Upper lobe of left lung (tissue), 6 donors: Measurements from ENCODE around the gene ARTN. TPM values are rescaled to one million over a fixed set of nuclear protein-coding genes. Genes with fewer than 3 reads are reported as not detected.

Experiments used
- ATAC-seq, 2 donors: fragments of 200-7000 bp; cut with Tn5 transposase; one replicate each; pipeline ENCODE4 v1.9.1; 2022; ENCODE audit warnings: mild to moderate bottlenecking in 2 of 2, moderate library complexity in 2 of 2; ENCODE audit not compliant: low FRiP score in 2 of 2
- DNase-seq, 2 donors: peaks; one replicate each; pipeline ENCODE4 v3.0.0-alpha.2; 2019 to 2020
- H3K27ac ChIP-seq, 4 donors: fragments of 200-600 bp; sonication (generic); one replicate each; pipeline ENCODE4 v1.5.1; 2016 to 2019
- H3K27me3 ChIP-seq, 4 donors: fragments of 200-600 bp; sonication (generic); one replicate each; pipeline ENCODE4 v1.5.1; 2017 to 2019
- H3K36me3 ChIP-seq, 4 donors: fragments of 200-600 bp; sonication (generic); one replicate each; pipeline ENCODE4 v1.5.1; 2016 to 2019
- H3K4me1 ChIP-seq, 4 donors: fragments of 200-600 bp; sonication (generic); one replicate each; pipeline ENCODE4 v1.5.1; 2018 to 2019
- H3K4me3 ChIP-seq, 4 donors: fragments of 200-600 bp; sonication (generic); one replicate each; pipeline ENCODE4 v1.5.1; 2017 to 2019; ENCODE audit warnings: mild to moderate bottlenecking in 2 of 4, moderate library complexity in 1 of 4
- H3K9me3 ChIP-seq, 4 donors: fragments of 200-600 bp; sonication (generic); one replicate each; pipeline ENCODE4 v1.5.1; 2018 to 2019
- EP300 ChIP-seq, 4 donors: sonication (generic); formaldehyde crosslinking; IDR thresholded peaks; one replicate each; pipeline ENCODE4 v1.5.1; 2017; ENCODE audit warnings: antibody characterized with exemption in 4 of 4, control low read depth in 2 of 4
- POLR2A ChIP-seq, 4 donors: fragments of 450-650 bp; IDR thresholded peaks; one replicate each; pipeline ENCODE4 v1.5.1; 2016 to 2017; ENCODE audit warnings: antibody characterized with exemption in 4 of 4, mild to moderate bottlenecking in 2 of 4
- POLR2AphosphoS5 ChIP-seq, 2 donors: sonication (generic); formaldehyde crosslinking; IDR thresholded peaks; one replicate each; pipeline ENCODE4 v1.5.1; 2017; ENCODE audit warnings: antibody characterized with exemption in 2 of 2
- WGBS, 2 donors: methylation state at CpG; one replicate each; pipeline ENCODE4 v1.1.5; 2017 to 2018; 5-methylcytosine and 5-hydroxymethylcytosine counted together
- total RNA-seq, 6 donors: library from RNA; depleted of rRNA in 4 of 6; stranded (reverse); fragments of >200 nt in 4 of 6; gene quantifications; one replicate each; pipeline versions ENCODE4 v1.1.0 to v1.2.1, GENCODE V29; 2016 to 2021
- TF ChIP-seq, protein P1 (sequence below), 6 experiments: fragments of 450-650 bp in 4 of 6; fragments of 200-600 bp in 2 of 6; sonication (generic) in 2 of 6; IDR thresholded peaks; one replicate each; pipeline ENCODE4 v1.5.1; 2016 to 2019; ENCODE audit warnings: antibody characterized with exemption in 6 of 6
- donor health status: DM: no; HTN: no; CAD: no; lungs with moderate emphysema.
- donor health status: DM: no; HTN: yes; CAD: no; lungs with severe emphysema.

The ARTN gene
- total RNA-seq, 6 donors from 2014 or later = 1.0 to 5.2 (median 1.1) TPM; not detected in 3

DNA sequence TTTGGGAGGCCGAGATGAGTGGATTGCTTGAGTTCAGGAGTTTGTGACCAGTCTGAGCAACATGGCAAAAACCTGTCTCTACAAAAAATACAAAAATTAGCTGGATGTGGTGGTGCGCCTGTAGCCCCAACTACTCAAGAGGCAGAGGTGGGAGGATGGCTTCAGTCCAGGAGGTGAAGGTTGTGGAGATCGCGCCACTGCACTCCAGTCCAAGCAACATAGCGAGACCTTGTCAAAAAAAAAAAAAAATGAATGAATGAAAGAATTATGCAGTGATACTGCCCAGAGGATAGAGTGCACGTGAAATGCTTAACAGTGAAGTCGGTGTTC is 35.8 kb downstream of the ARTN start:
- DNase-seq = no peak
- ATAC-seq = no peak
- TF ChIP-seq EP300 (IDR thresholded peaks at IDR 0.05) (no peak), POLR2A (IDR thresholded peaks at IDR 0.05) (no peak), POLR2AphosphoS5 (IDR thresholded peaks at IDR 0.05) (no peak)
- TF ChIP-seq, protein P1, sequence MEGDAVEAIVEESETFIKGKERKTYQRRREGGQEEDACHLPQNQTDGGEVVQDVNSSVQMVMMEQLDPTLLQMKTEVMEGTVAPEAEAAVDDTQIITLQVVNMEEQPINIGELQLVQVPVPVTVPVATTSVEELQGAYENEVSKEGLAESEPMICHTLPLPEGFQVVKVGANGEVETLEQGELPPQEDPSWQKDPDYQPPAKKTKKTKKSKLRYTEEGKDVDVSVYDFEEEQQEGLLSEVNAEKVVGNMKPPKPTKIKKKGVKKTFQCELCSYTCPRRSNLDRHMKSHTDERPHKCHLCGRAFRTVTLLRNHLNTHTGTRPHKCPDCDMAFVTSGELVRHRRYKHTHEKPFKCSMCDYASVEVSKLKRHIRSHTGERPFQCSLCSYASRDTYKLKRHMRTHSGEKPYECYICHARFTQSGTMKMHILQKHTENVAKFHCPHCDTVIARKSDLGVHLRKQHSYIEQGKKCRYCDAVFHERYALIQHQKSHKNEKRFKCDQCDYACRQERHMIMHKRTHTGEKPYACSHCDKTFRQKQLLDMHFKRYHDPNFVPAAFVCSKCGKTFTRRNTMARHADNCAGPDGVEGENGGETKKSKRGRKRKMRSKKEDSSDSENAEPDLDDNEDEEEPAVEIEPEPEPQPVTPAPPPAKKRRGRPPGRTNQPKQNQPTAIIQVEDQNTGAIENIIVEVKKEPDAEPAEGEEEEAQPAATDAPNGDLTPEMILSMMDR (IDR thresholded peaks at IDR 0.05) = no peak
- Histone ChIP-seq H3K9me3 (no peaks in the 10 kb centered on the region), H3K4me1 (peaks cover 14 to 29% (median 16%) of the 10 kb centered on the region in 4 donors), H3K4me3 (peak overlapping the region in 3 of 4 donors; percentile 71 to 93 (median 88)), H3K36me3 (peaks cover 0 to 30% (median 15%) of the 10 kb centered on the region in 4 donors), H3K27me3 (no peaks in the 10 kb centered on the region), H3K27ac (no peak overlapping the region)
- 56 to 62% methylated on average over 7 of the region's 7 CpGs for WGBS, 2 donors

DNA sequence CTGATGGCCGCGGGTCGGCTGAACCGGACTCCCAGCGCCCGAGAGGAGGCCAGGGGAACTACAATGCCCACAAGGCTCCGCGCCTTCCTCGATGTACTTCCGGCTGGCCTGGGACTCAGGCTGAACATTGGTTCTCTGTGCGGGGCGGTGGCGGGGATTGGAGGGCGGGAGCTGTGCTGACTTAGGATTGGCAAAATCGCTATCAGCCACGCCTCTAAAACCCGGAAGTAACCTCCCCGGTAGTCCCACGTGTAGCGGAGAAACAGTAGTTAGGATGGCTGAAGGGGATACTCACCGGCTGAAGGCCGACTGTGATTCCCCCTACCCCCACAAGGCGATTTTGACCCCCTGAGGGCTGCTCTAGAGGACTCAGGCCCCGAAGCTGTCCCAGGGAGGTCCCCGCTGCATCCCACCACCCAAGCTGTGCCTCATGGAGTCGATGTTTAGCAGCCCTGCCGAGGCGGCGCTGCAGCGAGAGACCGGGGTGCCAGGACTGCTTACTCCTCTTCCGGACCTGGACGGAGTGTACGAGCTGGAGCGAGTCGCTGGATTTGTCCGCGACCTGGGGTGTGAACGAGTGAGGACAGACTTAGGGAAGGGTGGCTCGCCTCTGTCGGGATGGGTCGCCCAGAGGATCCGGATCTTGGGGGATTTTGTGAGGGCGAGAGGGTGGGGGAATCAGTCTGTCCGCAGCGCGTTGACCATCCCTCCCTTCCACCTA is 36.3 kb downstream of the ARTN start, which contains the start of gene DPH2:
Gene DPH2 (plus strand): TSS at position 265 of the 721 bp plus-strand sequence. CDS start 166 bp downstream, at position 431.
- H3K27ac ChIP-seq = peak within 1 kb of the TSS; percentile 16 to 27 (median 22)
- ATAC-seq (peak; percentile 95), DNase-seq (peak; percentile 93 to 98)
- H3K27me3 ChIP-seq = no peaks in the 10 kb centered on the region
- H3K4me1 ChIP-seq = peaks cover 14 to 30% (median 16%) of the 10 kb centered on the region in 4 donors
- TF ChIP-seq, protein P1 (IDR thresholded peaks at IDR 0.05) = peak in 5 of 6 experiments; percentile 22 to 36 (median 33)
- TF ChIP-seq POLR2A (IDR thresholded peaks at IDR 0.05) (peak in 1 of 4 donors; percentile 45), EP300 (IDR thresholded peaks at IDR 0.05) (no peak), POLR2AphosphoS5 (IDR thresholded peaks at IDR 0.05) (peak in 1 of 2 donors; percentile 35)
- H3K9me3 ChIP-seq = no peaks in the 10 kb centered on the region
- peaks cover 0 to 29% (median 15%) of the 10 kb centered on the region in 4 donors for H3K36me3 ChIP-seq
- peak within 1 kb of the TSS; percentile 71 to 93 (median 90) for H3K4me3 ChIP-seq
- WGBS, 2 donors = 1% methylated on average over 31 to 43 of the region's 47 CpGs

DNA sequence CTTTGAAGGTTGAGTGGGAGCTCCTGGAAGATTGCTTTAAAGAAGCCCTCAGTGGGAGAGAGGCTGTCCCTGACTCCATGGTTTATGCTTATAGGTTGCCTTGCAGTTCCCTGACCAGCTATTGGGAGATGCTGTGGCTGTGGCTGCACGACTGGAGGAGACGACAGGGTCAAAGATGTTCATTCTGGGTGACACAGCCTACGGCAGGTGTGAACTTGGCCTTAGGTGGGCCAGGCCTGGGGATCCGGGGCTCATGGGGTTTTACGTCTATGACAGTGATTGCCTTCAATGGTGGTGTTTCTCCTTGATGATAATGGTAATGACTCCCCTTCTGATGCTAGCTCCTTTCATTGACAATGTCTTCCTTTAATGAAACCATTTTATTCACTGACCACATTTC is 36.9 kb downstream of the ARTN start:
- ATAC-seq (no peak), DNase-seq (no peak)
- H3K9me3 ChIP-seq = no peaks in the 10 kb centered on the region
- H3K27me3 ChIP-seq = no peaks in the 10 kb centered on the region
- 48 to 58% methylated on average over 4 to 5 of the region's 5 CpGs for WGBS, 2 donors
- peaks cover 0 to 29% (median 15%) of the 10 kb centered on the region in 4 donors for H3K36me3 ChIP-seq
- peak overlapping the region in 2 of 4 donors; percentile 24 to 27 for H3K27ac ChIP-seq
- TF ChIP-seq POLR2A (IDR thresholded peaks at IDR 0.05) = no peak
- TF ChIP-seq, protein P1 (IDR thresholded peaks at IDR 0.05) = no peak
- peak overlapping the region; percentile 71 to 93 (median 90) for H3K4me3 ChIP-seq
- peaks cover 16 to 33% (median 18%) of the 10 kb centered on the region in 4 donors for H3K4me1 ChIP-seq

DNA sequence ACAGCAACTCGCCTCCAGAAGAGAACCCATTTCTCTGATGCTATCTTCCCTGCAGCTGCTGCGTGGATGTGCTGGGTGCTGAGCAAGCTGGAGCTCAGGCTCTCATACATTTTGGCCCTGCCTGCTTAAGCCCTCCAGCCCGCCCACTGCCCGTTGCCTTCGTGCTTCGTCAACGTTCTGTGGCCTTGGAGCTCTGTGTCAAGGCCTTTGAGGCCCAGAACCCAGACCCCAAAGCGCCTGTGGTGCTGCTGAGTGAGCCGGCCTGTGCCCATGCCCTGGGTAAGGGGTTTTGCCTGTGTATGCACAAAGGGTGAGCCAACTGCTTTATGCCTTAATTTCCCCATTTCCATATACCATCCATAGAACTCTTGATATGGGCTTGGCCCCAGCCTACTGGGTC is 37.3 kb downstream of the ARTN start:
- Histone ChIP-seq H3K36me3 (peaks cover 0 to 25% (median 13%) of the 10 kb centered on the region in 4 donors), H3K4me3 (peak overlapping the region in 2 of 4 donors; percentile 71 to 93), H3K27me3 (no peaks in the 10 kb centered on the region), H3K27ac (no peak overlapping the region), H3K9me3 (no peaks in the 10 kb centered on the region), H3K4me1 (peaks cover 20 to 37% (median 22%) of the 10 kb centered on the region in 4 donors)
- DNase-seq = no peak
- TF ChIP-seq, protein P1 (IDR thresholded peaks at IDR 0.05) = no peak
- no peak for TF ChIP-seq POLR2AphosphoS5 (IDR thresholded peaks at IDR 0.05)
- no peak for TF ChIP-seq EP300 (IDR thresholded peaks at IDR 0.05)
- TF ChIP-seq POLR2A (IDR thresholded peaks at IDR 0.05) = no peak
- ATAC-seq = no peak
- 92 to 94% methylated on average over 7 to 9 of the region's 9 CpGs for WGBS, 2 donors
